WTC11 (cell line): ENCODE data around the gene RPL13. TPM values are rescaled to one million over a fixed set of nuclear protein-coding genes. Genes with fewer than 3 reads are reported as not detected.

Source experiments
- ATAC-seq: fragments of 200-7000 bp; cut with Tn5 transposase; 2 replicates; pipeline ENCODE4 v1.10.0; 2021; ENCODE audit warnings: mild to moderate bottlenecking, moderate library complexity
- CTCF ChIA-PET: fragments of 300-600 bp; sonication (Branson Sonifier 250); formaldehyde crosslinking; loops from one replicate; lab custom pipeline; 2021; ENCODE audit warnings: antibody characterized with exemption; lab: Charles Lee
- POLR2A ChIA-PET: fragments of 350-600 bp; sonication (Branson Sonifier 250); formaldehyde crosslinking; loops from one replicate; lab custom pipeline; 2021; ENCODE audit warnings: antibody characterized with exemption; lab: Charles Lee
- DNase-seq: peaks from one replicate; pipeline ENCODE4 v3.0.0; 2021; ENCODE audit warnings: low spot score
- H3K27ac Mint-ChIP-seq: 2 replicates; pipeline ENCODE4 v1.8.0; 2021; ENCODE audit warnings: mixed read lengths
- H3K27me3 Mint-ChIP-seq: 2 replicates; pipeline ENCODE4 v1.8.0; 2021; ENCODE audit warnings: low read depth, mild to moderate bottlenecking, moderate library complexity, mixed read lengths
- H3K36me3 Mint-ChIP-seq: 2 replicates; pipeline ENCODE4 v1.8.0; 2021; ENCODE audit warnings: mixed read lengths
- H3K4me1 Mint-ChIP-seq: 2 replicates; pipeline ENCODE4 v1.8.0; 2022; ENCODE audit warnings: mixed read lengths
- H3K4me3 Mint-ChIP-seq: 2 replicates; pipeline ENCODE4 v1.8.0; 2021; ENCODE audit warnings: mild to moderate bottlenecking, moderate library complexity, mixed read lengths
- H3K9me3 Mint-ChIP-seq: 2 replicates; pipeline ENCODE4 v1.8.0; 2021; ENCODE audit warnings: mixed read lengths
- CBFB ChIP-seq: sonication (generic); formaldehyde crosslinking; IDR thresholded peaks from 2 replicates; pipeline ENCODE4 v1.8.1; 2022; ENCODE audit warnings: mild to moderate bottlenecking, low read depth, missing genetic modification reagents
- CREM ChIP-seq: sonication (generic); formaldehyde crosslinking; IDR thresholded peaks from 2 replicates; pipeline ENCODE4 v1.8.1; 2022; ENCODE audit warnings: mild to moderate bottlenecking, missing genetic modification reagents, moderate library complexity
- JAZF1 ChIP-seq: fragments of 250-450 bp; sonication (Bioruptor Pico); IDR thresholded peaks from 2 replicates; pipeline ENCODE4 v1.9.0; 2021; ENCODE audit warnings: moderate library complexity, mild to moderate bottlenecking, inconsistent platforms
- NFE2L1 ChIP-seq: sonication (generic); formaldehyde crosslinking; IDR thresholded peaks from 2 replicates; pipeline ENCODE4 v1.8.1; 2023; ENCODE audit warnings: missing genetic modification reagents
- NR1H2 ChIP-seq: sonication (generic); formaldehyde crosslinking; IDR thresholded peaks from 2 replicates; pipeline ENCODE4 v1.9.0; 2021; ENCODE audit warnings: mild to moderate bottlenecking, moderate library complexity, missing genetic modification reagents
- NR3C1 ChIP-seq: sonication (generic); formaldehyde crosslinking; conservative IDR thresholded peaks from 2 replicates; pipeline ENCODE4 v1.8.1; 2023; ENCODE audit warnings: low read depth, mild to moderate bottlenecking, missing genetic modification reagents
- SMAD4 ChIP-seq: sonication (generic); formaldehyde crosslinking; IDR thresholded peaks from 2 replicates; pipeline ENCODE4 v1.8.0; 2022; ENCODE audit warnings: mild to moderate bottlenecking, missing genetic modification reagents
- ZNF219 ChIP-seq: sonication (generic); formaldehyde crosslinking; IDR thresholded peaks from 2 replicates; pipeline ENCODE4 v1.8.0; 2023; ENCODE audit warnings: missing genetic modification reagents, mild to moderate bottlenecking, borderline replicate concordance
- ZNF317 ChIP-seq: sonication (generic); formaldehyde crosslinking; IDR thresholded peaks from 2 replicates; pipeline ENCODE4 v1.8.1; 2023; ENCODE audit warnings: low read depth, mild to moderate bottlenecking, moderate library complexity, missing genetic modification reagents, borderline replicate concordance
- ZNF396 ChIP-seq: fragments of 250-450 bp; sonication (Bioruptor Pico); IDR thresholded peaks from 2 replicates; pipeline ENCODE4 v1.8.0; 2021; ENCODE audit warnings: mild to moderate bottlenecking, moderate library complexity, borderline replicate concordance
- total RNA-seq: library from RNA; stranded (reverse); gene quantifications from 3 replicates; pipeline ENCODE4 v1.2.3, GENCODE V29; 2021
- TF ChIP-seq, protein P1 (sequence below): fragments of 250-450 bp; sonication (Bioruptor Pico); IDR thresholded peaks from 2 replicates; pipeline ENCODE4 v1.9.0; 2021; ENCODE audit warnings: moderate library complexity, mild to moderate bottlenecking, inconsistent platforms, borderline replicate concordance
- TF ChIP-seq, protein P2 (sequence below): sonication (generic); formaldehyde crosslinking; IDR thresholded peaks from 2 replicates; pipeline ENCODE4 v1.8.1; 2023; ENCODE audit warnings: mild to moderate bottlenecking, missing genetic modification reagents, moderate library complexity
- TF ChIP-seq, protein P3 (sequence below): sonication (generic); formaldehyde crosslinking; IDR thresholded peaks from 2 replicates; pipeline ENCODE4 v1.8.1; 2022; ENCODE audit warnings: mild to moderate bottlenecking, moderate library complexity, missing genetic modification reagents
- TF ChIP-seq, protein P4 (sequence below): sonication (generic); formaldehyde crosslinking; IDR thresholded peaks from 2 replicates; pipeline ENCODE4 v1.8.1; 2023; ENCODE audit warnings: mild to moderate bottlenecking, missing genetic modification reagents
- TF ChIP-seq, protein P5 (sequence below): fragments of 250-450 bp; sonication (Bioruptor Pico); IDR thresholded peaks from 2 replicates; pipeline ENCODE4 v1.9.0; 2021; ENCODE audit warnings: mild to moderate bottlenecking, borderline replicate concordance
- TF ChIP-seq, protein P6 (sequence below): sonication (generic); formaldehyde crosslinking; IDR thresholded peaks from 2 replicates; pipeline ENCODE4 v1.8.0; 2022; ENCODE audit warnings: mild to moderate bottlenecking, missing genetic modification reagents
- TF ChIP-seq, protein P7 (sequence below): sonication (generic); formaldehyde crosslinking; IDR thresholded peaks from 2 replicates; pipeline ENCODE4 v1.8.1; 2023; ENCODE audit warnings: mild to moderate bottlenecking, missing genetic modification reagents, moderate library complexity
- TF ChIP-seq, protein P8 (sequence below): sonication (generic); formaldehyde crosslinking; IDR thresholded peaks from 2 replicates; pipeline ENCODE4 v1.8.1; 2022; ENCODE audit warnings: low read depth, mild to moderate bottlenecking, moderate library complexity, missing genetic modification reagents, borderline replicate concordance
- TF ChIP-seq, protein P9 (sequence below): sonication (generic); formaldehyde crosslinking; conservative IDR thresholded peaks from 2 replicates; pipeline ENCODE4 v1.8.1; 2022; ENCODE audit warnings: mild to moderate bottlenecking, missing genetic modification reagents
- TF ChIP-seq, protein P10 (sequence below): sonication (generic); formaldehyde crosslinking; IDR thresholded peaks from 2 replicates; pipeline ENCODE4 v1.8.1; 2023; ENCODE audit warnings: mild to moderate bottlenecking, missing genetic modification reagents

The RPL13 gene
- total RNA-seq, 1 experiment from 2014 or later: 2,631 TPM

DNA sequence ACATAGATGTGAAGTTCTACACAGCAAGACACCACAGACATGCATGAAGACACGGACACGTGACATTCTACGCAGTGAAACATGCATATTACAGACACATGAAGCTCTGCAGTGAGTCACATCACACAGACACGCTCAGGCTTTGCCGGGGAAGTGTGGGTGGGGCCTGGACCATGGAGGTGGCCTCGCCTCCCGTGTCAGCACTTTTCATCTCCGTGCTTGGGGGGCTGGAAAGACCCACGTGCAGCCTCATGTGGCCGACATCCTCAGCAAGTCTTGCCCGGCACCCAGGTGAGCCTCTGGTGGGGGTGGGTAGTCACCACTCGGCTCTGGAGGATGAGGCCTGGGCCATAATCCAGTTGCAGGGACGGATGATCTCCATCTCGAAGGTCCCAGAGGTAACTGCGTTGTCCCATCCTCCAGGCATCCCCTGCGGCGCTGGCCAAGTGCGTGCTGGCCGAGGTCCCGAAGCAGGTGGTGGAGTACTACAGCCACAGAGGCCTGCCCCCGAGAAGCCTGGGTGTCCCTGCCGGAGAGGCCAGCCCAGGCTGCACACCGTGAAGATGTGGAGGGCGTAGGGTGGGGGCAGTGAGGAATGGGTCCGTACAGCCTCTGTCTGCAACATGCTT, 35.7 kb downstream of the RPL13 start:
- CTCF ChIA-PET: no interaction called here
- ATAC-seq (no peak), DNase-seq (no peak)
- 0 out of 2 replicates have a peak, but pooled peaks cover 3% of the 10 kb centered on the region for H3K4me1 Mint-ChIP-seq
- TF ChIP-seq NR3C1 (CRISPR knock-in tag) (no peak), NFE2L1 (CRISPR knock-in tag) (no peak), CBFB (CRISPR knock-in tag) (no peak), JAZF1 (CRISPR knock-in tag) (no peak), CREM (CRISPR knock-in tag) (no peak), ZNF396 (CRISPR knock-in tag) (no peak), ZNF219 (CRISPR knock-in tag) (no peak), SMAD4 (CRISPR knock-in tag) (no peak), NR1H2 (CRISPR knock-in tag) (no peak), ZNF317 (CRISPR knock-in tag) (no peak)
- TF ChIP-seq, protein P1, sequence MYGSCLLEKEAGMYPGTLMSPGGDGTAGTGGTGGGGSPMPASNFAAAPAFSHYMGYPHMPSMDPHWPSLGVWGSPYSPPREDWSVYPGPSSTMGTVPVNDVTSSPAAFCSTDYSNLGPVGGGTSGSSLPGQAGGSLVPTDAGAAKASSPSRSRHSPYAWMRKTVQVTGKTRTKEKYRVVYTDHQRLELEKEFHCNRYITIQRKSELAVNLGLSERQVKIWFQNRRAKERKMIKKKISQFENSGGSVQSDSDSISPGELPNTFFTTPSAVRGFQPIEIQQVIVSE (CRISPR knock-in tag): no peak
- TF ChIP-seq, protein P2, sequence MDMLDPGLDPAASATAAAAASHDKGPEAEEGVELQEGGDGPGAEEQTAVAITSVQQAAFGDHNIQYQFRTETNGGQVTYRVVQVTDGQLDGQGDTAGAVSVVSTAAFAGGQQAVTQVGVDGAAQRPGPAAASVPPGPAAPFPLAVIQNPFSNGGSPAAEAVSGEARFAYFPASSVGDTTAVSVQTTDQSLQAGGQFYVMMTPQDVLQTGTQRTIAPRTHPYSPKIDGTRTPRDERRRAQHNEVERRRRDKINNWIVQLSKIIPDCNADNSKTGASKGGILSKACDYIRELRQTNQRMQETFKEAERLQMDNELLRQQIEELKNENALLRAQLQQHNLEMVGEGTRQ (CRISPR knock-in tag): no peak
- TF ChIP-seq, protein P3, sequence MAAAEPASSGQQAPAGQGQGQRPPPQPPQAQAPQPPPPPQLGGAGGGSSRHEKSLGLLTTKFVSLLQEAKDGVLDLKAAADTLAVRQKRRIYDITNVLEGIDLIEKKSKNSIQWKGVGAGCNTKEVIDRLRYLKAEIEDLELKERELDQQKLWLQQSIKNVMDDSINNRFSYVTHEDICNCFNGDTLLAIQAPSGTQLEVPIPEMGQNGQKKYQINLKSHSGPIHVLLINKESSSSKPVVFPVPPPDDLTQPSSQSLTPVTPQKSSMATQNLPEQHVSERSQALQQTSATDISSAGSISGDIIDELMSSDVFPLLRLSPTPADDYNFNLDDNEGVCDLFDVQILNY (CRISPR knock-in tag): no peak
- TF ChIP-seq, protein P4, sequence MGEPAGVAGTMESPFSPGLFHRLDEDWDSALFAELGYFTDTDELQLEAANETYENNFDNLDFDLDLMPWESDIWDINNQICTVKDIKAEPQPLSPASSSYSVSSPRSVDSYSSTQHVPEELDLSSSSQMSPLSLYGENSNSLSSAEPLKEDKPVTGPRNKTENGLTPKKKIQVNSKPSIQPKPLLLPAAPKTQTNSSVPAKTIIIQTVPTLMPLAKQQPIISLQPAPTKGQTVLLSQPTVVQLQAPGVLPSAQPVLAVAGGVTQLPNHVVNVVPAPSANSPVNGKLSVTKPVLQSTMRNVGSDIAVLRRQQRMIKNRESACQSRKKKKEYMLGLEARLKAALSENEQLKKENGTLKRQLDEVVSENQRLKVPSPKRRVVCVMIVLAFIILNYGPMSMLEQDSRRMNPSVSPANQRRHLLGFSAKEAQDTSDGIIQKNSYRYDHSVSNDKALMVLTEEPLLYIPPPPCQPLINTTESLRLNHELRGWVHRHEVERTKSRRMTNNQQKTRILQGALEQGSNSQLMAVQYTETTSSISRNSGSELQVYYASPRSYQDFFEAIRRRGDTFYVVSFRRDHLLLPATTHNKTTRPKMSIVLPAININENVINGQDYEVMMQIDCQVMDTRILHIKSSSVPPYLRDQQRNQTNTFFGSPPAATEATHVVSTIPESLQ (CRISPR knock-in tag): no peak
- TF ChIP-seq, protein P5, sequence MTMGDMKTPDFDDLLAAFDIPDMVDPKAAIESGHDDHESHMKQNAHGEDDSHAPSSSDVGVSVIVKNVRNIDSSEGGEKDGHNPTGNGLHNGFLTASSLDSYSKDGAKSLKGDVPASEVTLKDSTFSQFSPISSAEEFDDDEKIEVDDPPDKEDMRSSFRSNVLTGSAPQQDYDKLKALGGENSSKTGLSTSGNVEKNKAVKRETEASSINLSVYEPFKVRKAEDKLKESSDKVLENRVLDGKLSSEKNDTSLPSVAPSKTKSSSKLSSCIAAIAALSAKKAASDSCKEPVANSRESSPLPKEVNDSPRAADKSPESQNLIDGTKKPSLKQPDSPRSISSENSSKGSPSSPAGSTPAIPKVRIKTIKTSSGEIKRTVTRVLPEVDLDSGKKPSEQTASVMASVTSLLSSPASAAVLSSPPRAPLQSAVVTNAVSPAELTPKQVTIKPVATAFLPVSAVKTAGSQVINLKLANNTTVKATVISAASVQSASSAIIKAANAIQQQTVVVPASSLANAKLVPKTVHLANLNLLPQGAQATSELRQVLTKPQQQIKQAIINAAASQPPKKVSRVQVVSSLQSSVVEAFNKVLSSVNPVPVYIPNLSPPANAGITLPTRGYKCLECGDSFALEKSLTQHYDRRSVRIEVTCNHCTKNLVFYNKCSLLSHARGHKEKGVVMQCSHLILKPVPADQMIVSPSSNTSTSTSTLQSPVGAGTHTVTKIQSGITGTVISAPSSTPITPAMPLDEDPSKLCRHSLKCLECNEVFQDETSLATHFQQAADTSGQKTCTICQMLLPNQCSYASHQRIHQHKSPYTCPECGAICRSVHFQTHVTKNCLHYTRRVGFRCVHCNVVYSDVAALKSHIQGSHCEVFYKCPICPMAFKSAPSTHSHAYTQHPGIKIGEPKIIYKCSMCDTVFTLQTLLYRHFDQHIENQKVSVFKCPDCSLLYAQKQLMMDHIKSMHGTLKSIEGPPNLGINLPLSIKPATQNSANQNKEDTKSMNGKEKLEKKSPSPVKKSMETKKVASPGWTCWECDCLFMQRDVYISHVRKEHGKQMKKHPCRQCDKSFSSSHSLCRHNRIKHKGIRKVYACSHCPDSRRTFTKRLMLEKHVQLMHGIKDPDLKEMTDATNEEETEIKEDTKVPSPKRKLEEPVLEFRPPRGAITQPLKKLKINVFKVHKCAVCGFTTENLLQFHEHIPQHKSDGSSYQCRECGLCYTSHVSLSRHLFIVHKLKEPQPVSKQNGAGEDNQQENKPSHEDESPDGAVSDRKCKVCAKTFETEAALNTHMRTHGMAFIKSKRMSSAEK (CRISPR knock-in tag): no peak
- TF ChIP-seq, protein P6, sequence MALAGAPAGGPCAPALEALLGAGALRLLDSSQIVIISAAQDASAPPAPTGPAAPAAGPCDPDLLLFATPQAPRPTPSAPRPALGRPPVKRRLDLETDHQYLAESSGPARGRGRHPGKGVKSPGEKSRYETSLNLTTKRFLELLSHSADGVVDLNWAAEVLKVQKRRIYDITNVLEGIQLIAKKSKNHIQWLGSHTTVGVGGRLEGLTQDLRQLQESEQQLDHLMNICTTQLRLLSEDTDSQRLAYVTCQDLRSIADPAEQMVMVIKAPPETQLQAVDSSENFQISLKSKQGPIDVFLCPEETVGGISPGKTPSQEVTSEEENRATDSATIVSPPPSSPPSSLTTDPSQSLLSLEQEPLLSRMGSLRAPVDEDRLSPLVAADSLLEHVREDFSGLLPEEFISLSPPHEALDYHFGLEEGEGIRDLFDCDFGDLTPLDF (CRISPR knock-in tag): no peak
- TF ChIP-seq, protein P7, sequence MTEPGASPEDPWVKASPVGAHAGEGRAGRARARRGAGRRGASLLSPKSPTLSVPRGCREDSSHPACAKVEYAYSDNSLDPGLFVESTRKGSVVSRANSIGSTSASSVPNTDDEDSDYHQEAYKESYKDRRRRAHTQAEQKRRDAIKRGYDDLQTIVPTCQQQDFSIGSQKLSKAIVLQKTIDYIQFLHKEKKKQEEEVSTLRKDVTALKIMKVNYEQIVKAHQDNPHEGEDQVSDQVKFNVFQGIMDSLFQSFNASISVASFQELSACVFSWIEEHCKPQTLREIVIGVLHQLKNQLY: no peak
- TF ChIP-seq, protein P8, sequence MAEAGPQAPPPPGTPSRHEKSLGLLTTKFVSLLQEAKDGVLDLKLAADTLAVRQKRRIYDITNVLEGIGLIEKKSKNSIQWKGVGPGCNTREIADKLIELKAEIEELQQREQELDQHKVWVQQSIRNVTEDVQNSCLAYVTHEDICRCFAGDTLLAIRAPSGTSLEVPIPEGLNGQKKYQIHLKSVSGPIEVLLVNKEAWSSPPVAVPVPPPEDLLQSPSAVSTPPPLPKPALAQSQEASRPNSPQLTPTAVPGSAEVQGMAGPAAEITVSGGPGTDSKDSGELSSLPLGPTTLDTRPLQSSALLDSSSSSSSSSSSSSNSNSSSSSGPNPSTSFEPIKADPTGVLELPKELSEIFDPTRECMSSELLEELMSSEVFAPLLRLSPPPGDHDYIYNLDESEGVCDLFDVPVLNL (CRISPR knock-in tag): no peak
- TF ChIP-seq, protein P9, sequence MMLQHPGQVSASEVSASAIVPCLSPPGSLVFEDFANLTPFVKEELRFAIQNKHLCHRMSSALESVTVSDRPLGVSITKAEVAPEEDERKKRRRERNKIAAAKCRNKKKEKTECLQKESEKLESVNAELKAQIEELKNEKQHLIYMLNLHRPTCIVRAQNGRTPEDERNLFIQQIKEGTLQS (CRISPR knock-in tag): no peak
- TF ChIP-seq, protein P10, sequence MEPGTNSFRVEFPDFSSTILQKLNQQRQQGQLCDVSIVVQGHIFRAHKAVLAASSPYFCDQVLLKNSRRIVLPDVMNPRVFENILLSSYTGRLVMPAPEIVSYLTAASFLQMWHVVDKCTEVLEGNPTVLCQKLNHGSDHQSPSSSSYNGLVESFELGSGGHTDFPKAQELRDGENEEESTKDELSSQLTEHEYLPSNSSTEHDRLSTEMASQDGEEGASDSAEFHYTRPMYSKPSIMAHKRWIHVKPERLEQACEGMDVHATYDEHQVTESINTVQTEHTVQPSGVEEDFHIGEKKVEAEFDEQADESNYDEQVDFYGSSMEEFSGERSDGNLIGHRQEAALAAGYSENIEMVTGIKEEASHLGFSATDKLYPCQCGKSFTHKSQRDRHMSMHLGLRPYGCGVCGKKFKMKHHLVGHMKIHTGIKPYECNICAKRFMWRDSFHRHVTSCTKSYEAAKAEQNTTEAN (CRISPR knock-in tag): no peak
- TF ChIP-seq, all 79 proteins: peak for 0
- no peaks in the 10 kb centered on the region for H3K9me3 Mint-ChIP-seq
- H3K4me3 Mint-ChIP-seq: no peak overlapping the region
- POLR2A ChIA-PET: no interaction called here
- no peak overlapping the region; the same call in 1 of the 2 replicates for H3K27ac Mint-ChIP-seq
- H3K36me3 Mint-ChIP-seq: peaks cover 6% of the 10 kb centered on the region
- no peaks in the 10 kb centered on the region for H3K27me3 Mint-ChIP-seq
